Activated CD4-positive, alpha-beta memory T cell treated with anti-CD3 and anti-CD28 coated beads, Interleukin-2, amount 10 ng/mL, durations not matched to agents 7 days and 5 days (primary cell): ENCODE measurements around the gene KCNQ1OT1. TPM values are rescaled to one million over a fixed set of nuclear protein-coding genes. Genes with fewer than 3 reads are reported as not detected.
A peak's percentile ranks its signal among the peaks of the same experiment; 100 is the strongest.

Experiments
- CTCF ChIA-PET: fragments of 350-600 bp; sonication (Branson Sonifier 250); formaldehyde crosslinking; loops from one replicate; lab custom pipeline; 2021; ENCODE audit warnings: antibody characterized with exemption, inconsistent platforms; lab: Charles Lee
- POLR2A ChIA-PET: fragments of 350-600 bp; sonication (Branson Sonifier 250); formaldehyde crosslinking; loops from one replicate; lab custom pipeline; 2021; ENCODE audit warnings: antibody characterized with exemption; lab: Charles Lee
- DNase-seq: peaks from one replicate; pipeline ENCODE4 v3.0.0-alpha.2; 2020
- H3K27ac Mint-ChIP-seq: one replicate; pipeline ENCODE4 v1.8.0; 2021; ENCODE audit warnings: mild to moderate bottlenecking, mixed read lengths
- H3K27me3 Mint-ChIP-seq: one replicate; pipeline ENCODE4 v1.8.0; 2021; ENCODE audit warnings: mixed read lengths
- H3K36me3 Mint-ChIP-seq: one replicate; pipeline ENCODE4 v1.8.0; 2021; ENCODE audit warnings: low read depth, mixed read lengths
- H3K4me1 Mint-ChIP-seq: one replicate; pipeline ENCODE4 v1.8.0; 2021; ENCODE audit warnings: mixed read lengths
- H3K4me3 Mint-ChIP-seq: one replicate; pipeline ENCODE4 v1.8.0; 2021; ENCODE audit warnings: mild to moderate bottlenecking, mixed read lengths
- H3K9me3 Mint-ChIP-seq: one replicate; pipeline ENCODE4 v1.8.0; 2021; ENCODE audit warnings: mixed read lengths
- total RNA-seq, 2 experiments: library from RNA; stranded (reverse); gene quantifications; one replicate each; pipeline ENCODE4 v1.2.3, GENCODE V29; 2021

KCNQ1OT1 gene
- total RNA-seq, result under 1 TPM; 0.25 to 0.28 TPM

- CTCF ChIA-PET, result no interaction called here
- POLR2A ChIA-PET, result interaction anchor here (1.0 to 1.4 kb wide), 3 partner anchors 9 to 229 kb away, joined by 3 to 6 read pairs (median 3); partner anchors contain the start of gene PHLDA2
- Mint-ChIP-seq H3K4me1 (peaks cover 11% of the 10 kb centered on the region), H3K9me3 (no peaks in the 10 kb centered on the region), H3K36me3 (no peaks in the 10 kb centered on the region), H3K4me3 (peak within 1 kb of the TSS; percentile 79), H3K27me3 (no peaks in the 10 kb centered on the region), H3K27ac (peak within 1 kb of the TSS; percentile 61)
- peak; percentile 91 for DNase-seq
Observed at GRCh38 chr11:2699531-2700414, at the start of gene KCNQ1OT1. Gene KCNQ1OT1 (minus strand): TSS chr11:2699994.

DNA sequence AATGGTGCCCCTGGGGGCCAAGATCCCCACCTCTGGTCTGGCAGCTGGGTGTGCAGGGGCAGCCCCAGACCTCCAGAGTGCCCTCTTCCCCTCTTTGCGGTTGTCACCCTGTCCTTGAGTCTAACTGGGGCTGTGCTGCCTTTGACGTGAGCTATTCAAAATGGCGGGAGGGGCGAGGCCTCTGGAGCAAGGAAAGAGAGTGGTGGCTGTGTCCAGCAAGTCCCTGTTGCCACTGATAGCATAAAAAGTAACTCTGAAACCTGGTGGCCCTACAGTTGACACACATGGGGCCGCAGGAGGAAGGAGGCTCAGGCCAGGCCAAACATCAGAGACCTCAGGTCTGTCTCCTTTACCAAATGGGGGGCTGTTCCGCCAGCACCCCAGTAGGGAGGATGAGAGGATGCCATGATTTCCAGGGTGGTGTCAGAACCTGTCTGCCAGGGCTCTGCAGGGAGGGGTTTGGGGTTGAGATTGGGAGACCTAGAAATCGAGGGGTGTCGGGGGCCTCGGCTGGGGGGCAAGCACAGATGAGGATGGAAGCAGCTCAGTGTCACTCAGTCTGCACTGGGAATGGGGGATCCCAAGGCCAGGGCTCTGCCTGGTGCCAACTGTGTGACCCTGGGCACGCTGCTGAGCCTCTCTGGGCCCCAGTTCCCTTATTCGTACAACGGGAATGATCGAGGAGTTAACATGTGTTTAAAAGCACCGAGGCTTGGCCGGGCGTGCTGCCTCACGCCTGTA, 49.2 kb upstream of the KCNQ1OT1 start:
- Mint-ChIP-seq H3K4me3 (no peak overlapping the region), H3K4me1 (no peaks in the 10 kb centered on the region), H3K36me3 (no peaks in the 10 kb centered on the region), H3K27me3 (no peaks in the 10 kb centered on the region), H3K9me3 (no peaks in the 10 kb centered on the region), H3K27ac (no peak overlapping the region)
- POLR2A ChIA-PET, result no interaction called here
- DNase-seq, result no peak
- CTCF ChIA-PET, result no interaction called here

DNA sequence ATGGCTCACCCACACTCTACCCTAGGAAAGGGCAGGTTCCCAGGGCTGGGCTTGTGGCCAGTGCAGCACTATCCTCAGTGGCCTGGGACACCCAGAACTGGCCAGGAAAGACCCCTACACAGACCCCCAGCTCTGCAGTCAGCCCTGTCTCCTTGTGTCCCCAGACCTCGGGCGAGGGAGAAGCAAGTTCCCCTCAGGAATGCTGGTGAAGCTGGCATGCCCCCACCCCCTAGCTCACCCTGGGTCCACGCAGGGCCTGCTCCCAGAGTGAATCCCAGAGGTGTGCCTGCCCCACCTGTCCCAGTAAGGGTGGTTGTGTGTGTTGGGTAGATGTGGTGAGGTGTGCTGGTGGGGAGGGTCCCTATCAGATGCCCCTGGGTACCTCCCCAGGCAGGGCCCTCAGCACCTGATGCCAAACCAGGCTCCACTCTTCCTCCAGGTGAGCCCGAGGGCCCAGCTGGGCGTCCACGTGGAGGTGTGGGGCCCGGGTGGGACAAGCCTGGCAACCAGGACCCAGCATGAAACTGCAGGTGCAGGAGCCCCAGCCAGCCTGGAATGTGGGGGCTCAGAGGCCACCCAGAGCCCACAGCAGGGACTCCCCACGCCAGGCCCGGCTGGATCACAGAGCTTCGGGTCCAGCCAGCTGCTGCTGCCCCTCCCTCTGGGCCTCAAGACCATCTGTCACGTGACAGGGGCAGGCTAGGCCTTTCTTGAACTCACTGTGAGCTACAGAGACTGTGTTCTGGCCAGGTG, 48.4 kb upstream of the KCNQ1OT1 start:
- POLR2A ChIA-PET, result no interaction called here
- CTCF ChIA-PET, result no interaction called here
- Mint-ChIP-seq H3K4me1 (no peaks in the 10 kb centered on the region), H3K36me3 (no peaks in the 10 kb centered on the region), H3K27me3 (no peaks in the 10 kb centered on the region), H3K9me3 (no peaks in the 10 kb centered on the region), H3K27ac (no peak overlapping the region), H3K4me3 (no peak overlapping the region)
- DNase-seq, result no peak

DNA sequence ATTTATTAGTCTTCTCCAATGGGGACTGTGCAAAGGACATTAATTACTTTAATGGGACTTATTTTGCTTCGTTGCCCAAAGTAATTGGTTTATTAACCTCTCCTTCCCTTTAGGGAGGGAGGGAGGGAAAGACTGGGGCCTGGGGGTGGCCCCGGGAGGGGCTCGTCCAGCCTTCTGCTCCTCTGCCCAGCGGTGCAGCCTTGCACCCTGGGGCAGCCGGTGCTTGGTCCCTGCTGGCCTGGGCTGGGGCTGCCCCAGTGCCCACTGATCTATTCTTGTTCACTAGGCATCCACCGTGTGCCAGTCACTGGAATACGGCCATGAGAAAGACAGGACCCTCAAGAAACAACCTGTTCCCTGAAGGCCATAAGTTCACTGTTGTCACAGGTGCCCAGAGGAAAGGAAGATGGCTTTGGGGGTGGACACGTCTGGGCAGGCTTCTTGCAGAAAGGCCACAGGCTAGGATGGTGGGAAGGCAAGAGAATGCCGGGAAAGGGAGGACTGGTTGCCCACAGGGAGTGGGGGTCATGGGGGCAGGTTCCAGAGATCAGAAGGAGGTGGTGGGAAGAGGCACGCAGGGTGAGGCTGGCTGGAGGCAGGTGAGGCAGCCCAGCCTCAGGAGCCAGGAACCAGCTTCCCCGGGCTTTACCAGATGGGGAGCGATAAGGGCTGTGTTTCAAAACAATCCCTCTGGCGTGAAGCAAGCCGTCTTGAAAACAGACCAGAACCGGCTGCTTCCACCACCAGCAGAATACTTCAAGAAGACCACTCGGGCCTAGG, 47.6 kb upstream of the KCNQ1OT1 start:
- Mint-ChIP-seq H3K27me3 (no peaks in the 10 kb centered on the region), H3K9me3 (no peaks in the 10 kb centered on the region), H3K36me3 (no peaks in the 10 kb centered on the region), H3K4me3 (no peak overlapping the region), H3K27ac (no peak overlapping the region), H3K4me1 (no peaks in the 10 kb centered on the region)
- no peak for DNase-seq
- CTCF ChIA-PET, result no interaction called here
- POLR2A ChIA-PET, result no interaction called here

DNA sequence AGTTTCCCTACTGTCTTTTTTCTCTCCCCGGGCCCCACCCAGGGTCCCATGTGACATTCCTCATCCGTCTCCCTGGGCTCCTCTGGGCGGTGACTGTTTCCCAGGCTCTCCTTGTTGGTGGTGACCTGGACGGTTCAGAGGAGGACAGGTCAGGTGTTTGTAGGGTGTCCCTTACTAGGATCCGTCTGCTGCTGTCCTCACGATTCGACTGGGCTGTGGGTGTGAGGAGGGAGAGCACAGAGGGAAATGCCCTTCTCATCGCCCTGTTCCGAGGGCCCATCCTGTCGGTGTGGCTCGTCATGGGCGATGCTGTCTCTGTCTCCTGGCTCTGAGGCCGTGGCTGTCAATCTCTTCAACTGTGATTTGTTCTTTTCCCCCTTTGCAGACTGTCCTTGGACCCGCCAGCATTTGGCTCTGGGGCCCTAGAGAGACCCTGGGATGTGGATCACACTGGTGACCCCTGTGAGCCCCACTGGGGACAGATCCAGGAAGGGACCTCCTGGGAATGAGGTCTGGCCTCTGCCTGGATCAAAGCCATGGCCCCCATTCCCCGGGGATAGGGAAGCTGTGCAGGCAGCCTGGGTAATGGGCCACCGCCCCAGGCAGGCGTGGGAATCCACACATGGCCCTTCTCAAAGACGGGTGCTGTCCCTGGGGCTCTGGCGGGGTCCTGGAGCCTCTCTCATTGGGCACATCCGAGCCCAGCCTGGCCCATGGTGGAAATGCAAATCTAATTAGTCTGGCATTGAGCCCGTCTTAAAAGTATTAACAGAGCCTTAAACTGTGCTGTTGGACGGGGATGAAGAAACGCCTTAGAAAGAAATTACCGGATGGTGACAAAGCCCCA, 46.8 kb upstream of the KCNQ1OT1 start:
- no peak overlapping the region for H3K27ac Mint-ChIP-seq
- CTCF ChIA-PET, result no interaction called here
- H3K9me3 Mint-ChIP-seq, result no peaks in the 10 kb centered on the region
- POLR2A ChIA-PET, result no interaction called here
- H3K4me1 Mint-ChIP-seq, result no peaks in the 10 kb centered on the region
- no peaks in the 10 kb centered on the region for H3K27me3 Mint-ChIP-seq
- no peak overlapping the region for H3K4me3 Mint-ChIP-seq
- H3K36me3 Mint-ChIP-seq, result no peaks in the 10 kb centered on the region
- no peak for DNase-seq

DNA sequence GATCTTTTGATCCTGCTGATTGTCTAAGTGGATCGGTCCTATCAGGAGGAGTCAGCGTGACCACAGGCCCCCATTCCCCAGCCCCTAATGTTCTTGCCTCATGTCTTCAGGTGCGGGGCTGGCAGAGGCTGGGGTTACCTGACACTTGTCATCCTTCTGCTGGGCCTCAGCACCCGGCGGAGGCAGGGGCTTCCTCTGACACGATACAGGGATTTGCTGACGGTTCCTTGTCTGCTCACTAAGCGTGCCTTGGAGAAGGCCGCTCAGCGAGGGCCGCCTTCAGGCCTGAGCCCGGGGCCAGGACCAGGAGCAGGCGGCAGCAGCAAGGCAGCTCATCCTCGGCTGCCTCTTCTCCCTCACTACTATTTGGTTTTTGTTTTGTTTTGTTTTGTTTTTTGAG, 45.7 kb upstream of the KCNQ1OT1 start:
- POLR2A ChIA-PET, result interaction anchor here (0.6 kb wide), 1 partner anchor 227 kb away, joined by 3 read pairs; no protein-coding TSS in a partner anchor
- Mint-ChIP-seq H3K9me3 (no peaks in the 10 kb centered on the region), H3K4me1 (no peaks in the 10 kb centered on the region), H3K27ac (no peak overlapping the region), H3K4me3 (no peak overlapping the region), H3K36me3 (no peaks in the 10 kb centered on the region), H3K27me3 (no peaks in the 10 kb centered on the region)
- CTCF ChIA-PET, result no interaction called here
- DNase-seq, result no peak

GRCh38 chr11:2744166-2744565, 44.4 kb upstream of the KCNQ1OT1 start:
- Mint-ChIP-seq H3K4me3 (no peak overlapping the region), H3K4me1 (no peaks in the 10 kb centered on the region), H3K9me3 (no peaks in the 10 kb centered on the region), H3K36me3 (no peaks in the 10 kb centered on the region), H3K27ac (no peak overlapping the region), H3K27me3 (no peaks in the 10 kb centered on the region)
- ChIA-PET POLR2A (no interaction called here), CTCF (no interaction called here)
- DNase-seq, result no peak

GRCh38 chr11:2743427-2744110, 43.8 kb upstream of the KCNQ1OT1 start:
- Mint-ChIP-seq H3K36me3 (no peaks in the 10 kb centered on the region), H3K4me1 (no peaks in the 10 kb centered on the region), H3K4me3 (no peak overlapping the region)

GRCh38 chr11:2742611-2743426, 43.0 kb upstream of the KCNQ1OT1 start:
- Mint-ChIP-seq H3K27me3 (no peaks in the 10 kb centered on the region), H3K9me3 (no peaks in the 10 kb centered on the region), H3K4me3 (no peak overlapping the region), H3K4me1 (no peaks in the 10 kb centered on the region), H3K27ac (no peak overlapping the region), H3K36me3 (no peaks in the 10 kb centered on the region)
- CTCF ChIA-PET, result no interaction called here
- DNase-seq, result no peak
- POLR2A ChIA-PET, result no interaction called here

More at GRCh38 chr11:2743427-2744110, 43.8 kb upstream of the KCNQ1OT1 start:
- Mint-ChIP-seq H3K9me3 (no peaks in the 10 kb centered on the region), H3K27me3 (no peaks in the 10 kb centered on the region), H3K27ac (no peak overlapping the region)
- POLR2A ChIA-PET, result no interaction called here
- CTCF ChIA-PET, result no interaction called here
- no peak for DNase-seq

DNA sequence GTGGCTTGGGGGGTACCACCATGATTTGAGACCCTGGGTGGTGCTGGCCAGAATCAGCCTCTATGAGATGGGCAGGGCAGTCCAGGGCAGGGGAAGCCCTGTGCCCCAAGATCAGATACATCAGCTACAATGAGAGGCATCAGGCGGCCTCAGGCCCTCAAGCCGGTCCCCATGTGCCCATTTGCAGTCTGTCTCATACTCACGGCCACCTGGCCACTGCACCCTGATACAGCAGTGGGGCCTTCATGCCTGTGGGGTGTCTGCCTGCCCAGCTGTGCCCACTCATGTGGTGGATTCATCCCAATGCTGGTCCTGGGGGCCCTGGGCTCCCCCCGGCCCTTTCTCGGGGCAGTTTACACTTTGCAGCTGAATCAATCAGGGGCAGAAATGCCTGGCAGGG, 42.4 kb upstream of the KCNQ1OT1 start:
- ChIA-PET POLR2A (no interaction called here), CTCF (no interaction called here)
- Mint-ChIP-seq H3K4me1 (no peaks in the 10 kb centered on the region), H3K27me3 (no peaks in the 10 kb centered on the region), H3K36me3 (no peaks in the 10 kb centered on the region), H3K27ac (no peak overlapping the region), H3K4me3 (no peak overlapping the region), H3K9me3 (no peaks in the 10 kb centered on the region)
- DNase-seq, result no peak
